H9 (cell line): Measurements from ENCODE around the gene MOB3C. TPM values are rescaled to one million over a fixed set of nuclear protein-coding genes. Genes with fewer than 3 reads are reported as not detected.

Experiments used
- DNase-seq: peaks from one replicate; pipeline ENCODE4 v3.0.0-alpha.2; 2017
- H2AFZ ChIP-seq: one replicate; pipeline ENCODE4 v1.6.1; 2013; ENCODE audit warnings: mild to moderate bottlenecking, low read length, control low read depth, moderate library complexity
- H2AK5ac ChIP-seq: 2 replicates; pipeline ENCODE4 v1.6.1; 2013; ENCODE audit warnings: low read length, control low read depth, mixed read lengths; ENCODE audit not compliant: insufficient read length
- H2BK120ac ChIP-seq: one replicate; pipeline ENCODE4 v1.6.1; 2013; ENCODE audit warnings: low read depth, mild to moderate bottlenecking, low read length, control low read depth, inconsistent platforms; ENCODE audit not compliant: poor library complexity, severe bottlenecking
- H2BK12ac ChIP-seq: 2 replicates; pipeline ENCODE4 v1.6.1; 2013; ENCODE audit warnings: low read length, control low read depth, mixed read lengths, low read depth; ENCODE audit not compliant: insufficient read length
- H2BK15ac ChIP-seq: 2 replicates; pipeline ENCODE4 v1.6.1; 2013; ENCODE audit warnings: low read depth, low read length, control low read depth
- H2BK20ac ChIP-seq: one replicate; pipeline ENCODE4 v1.6.1; 2013; ENCODE audit warnings: low read depth, mild to moderate bottlenecking, low read length, control low read depth, inconsistent platforms; ENCODE audit not compliant: poor library complexity, severe bottlenecking
- H2BK5ac ChIP-seq: 2 replicates; pipeline ENCODE4 v1.6.1; 2013; ENCODE audit warnings: low read length, control low read depth, mixed read lengths; ENCODE audit not compliant: insufficient read length
- H3K14ac ChIP-seq: 2 replicates; pipeline ENCODE4 v1.6.1; 2013; ENCODE audit warnings: low read length, control low read depth; ENCODE audit not compliant: insufficient read depth
- H3K18ac ChIP-seq: 2 replicates; pipeline ENCODE4 v1.6.1; 2013; ENCODE audit warnings: low read depth, mild to moderate bottlenecking, mixed read lengths, low read length, control low read depth; ENCODE audit not compliant: insufficient read length
- H3K23ac ChIP-seq: 2 replicates; pipeline ENCODE4 v1.6.1; 2013; ENCODE audit warnings: low read length, control low read depth, mixed read lengths, low read depth; ENCODE audit not compliant: insufficient read length
- H3K23me2 ChIP-seq: 2 replicates; pipeline ENCODE4 v1.6.1; 2013; ENCODE audit warnings: low read depth, mild to moderate bottlenecking, mixed read lengths, low read length, control low read depth; ENCODE audit not compliant: insufficient read length, poor library complexity, severe bottlenecking
- H3K27ac ChIP-seq: 2 replicates; pipeline ENCODE4 v1.5.1; 2013; ENCODE audit warnings: low read length, control low read depth, mixed read lengths, low read depth; ENCODE audit not compliant: insufficient read length
- H3K27me3 ChIP-seq: 2 replicates; pipeline ENCODE4 v1.6.1; 2013; ENCODE audit warnings: low read length, control low read depth, inconsistent platforms; ENCODE audit not compliant: insufficient read depth
- H3K4ac ChIP-seq: 2 replicates; pipeline ENCODE4 v1.6.1; 2013; ENCODE audit warnings: low read depth, mild to moderate bottlenecking, control low read depth, inconsistent platforms, low read length, moderate library complexity
- H3K4me1 ChIP-seq: 2 replicates; pipeline ENCODE4 v1.6.1; 2013; ENCODE audit warnings: low read length, control low read depth, inconsistent platforms; ENCODE audit not compliant: insufficient read depth
- H3K4me2 ChIP-seq: 2 replicates; pipeline ENCODE4 v1.6.1; 2013; ENCODE audit warnings: low read length, control low read depth, mixed read lengths; ENCODE audit not compliant: insufficient read length, insufficient read depth
- H3K56ac ChIP-seq: 2 replicates; pipeline ENCODE4 v1.6.1; 2013; ENCODE audit warnings: low read depth, mild to moderate bottlenecking, mixed read lengths, low read length, control low read depth; ENCODE audit not compliant: insufficient read length
- H3K79me1 ChIP-seq: 2 replicates; pipeline ENCODE4 v1.6.1; 2013; ENCODE audit warnings: low read depth, mild to moderate bottlenecking, moderate library complexity, low read length, control low read depth, inconsistent platforms; ENCODE audit not compliant: insufficient read depth, poor library complexity, severe bottlenecking
- H3K79me2 ChIP-seq: 2 replicates; pipeline ENCODE4 v1.6.1; 2013; ENCODE audit warnings: low read length, control low read depth, inconsistent platforms; ENCODE audit not compliant: insufficient read depth
- H3K9ac ChIP-seq: 2 replicates; pipeline ENCODE4 v1.6.1; 2013; ENCODE audit warnings: low read length, control low read depth, mixed read lengths; ENCODE audit not compliant: insufficient read length; ENCODE audit errors: extremely low read depth
- H3K9me3 ChIP-seq: one replicate; pipeline ENCODE4 v1.6.1; 2013; ENCODE audit warnings: low read depth, low read length, inconsistent platforms; ENCODE audit not compliant: control insufficient read depth
- H3T11ph ChIP-seq: one replicate; pipeline ENCODE4 v1.6.1; 2013; ENCODE audit warnings: mild to moderate bottlenecking, low read length, control low read depth, inconsistent platforms
- H4K20me1 ChIP-seq: one replicate; pipeline ENCODE4 v1.6.1; 2013; ENCODE audit not compliant: control insufficient read depth, insufficient read length, insufficient read depth
- H4K5ac ChIP-seq: 2 replicates; pipeline ENCODE4 v1.6.1; 2013; ENCODE audit warnings: low read depth, mild to moderate bottlenecking, mixed read lengths, low read length, control low read depth; ENCODE audit not compliant: insufficient read length
- H4K8ac ChIP-seq: replicated peaks from 2 replicates; pipeline ENCODE4 v1.6.1; 2013; ENCODE audit warnings: low read length, control low read depth, mixed read lengths, low read depth; ENCODE audit not compliant: insufficient read length
- H4K91ac ChIP-seq: 2 replicates; pipeline ENCODE4 v1.6.1; 2013; ENCODE audit warnings: low read depth, mild to moderate bottlenecking, moderate library complexity, mixed read lengths, low read length, control low read depth; ENCODE audit not compliant: insufficient read length
- H3K27ac Mint-ChIP-seq, 3 experiments: 2 replicates in 2 of 3; 3 replicates in 1 of 3; pipeline ENCODE4 v1.8.0; 2020 to 2021; ENCODE audit warnings: mixed read lengths in 3 of 3, mild to moderate bottlenecking in 1 of 3, moderate library complexity in 1 of 3
- H3K27me3 Mint-ChIP-seq: 2 replicates; pipeline ENCODE4 v1.8.0; 2021; ENCODE audit warnings: low read depth, mild to moderate bottlenecking, moderate library complexity, mixed read lengths
- H3K36me3 Mint-ChIP-seq, 3 experiments: 2 replicates in 2 of 3; 3 replicates in 1 of 3; pipeline ENCODE4 v1.8.0; 2020 to 2021; ENCODE audit warnings: low read depth in 3 of 3, mixed read lengths in 3 of 3; ENCODE audit not compliant: insufficient read depth in 1 of 3
- H3K4me1 Mint-ChIP-seq, 2 experiments: 2 replicates each; pipeline ENCODE4 v1.8.0; 2020; ENCODE audit warnings: mixed read lengths in 2 of 2
- H3K4me3 Mint-ChIP-seq, 2 experiments: 2 replicates in 1 of 2; 3 replicates in 1 of 2; pipeline ENCODE4 v1.8.0; 2020 to 2021; ENCODE audit warnings: mild to moderate bottlenecking in 2 of 2, mixed read lengths in 2 of 2, moderate library complexity in 1 of 2
- H3K9me3 Mint-ChIP-seq, 2 experiments: 2 replicates in 1 of 2; 3 replicates in 1 of 2; pipeline ENCODE4 v1.8.0; 2020; ENCODE audit warnings: mild to moderate bottlenecking in 2 of 2, mixed read lengths in 2 of 2, moderate library complexity in 1 of 2
- CTCF ChIP-seq: fragments of 200-600 bp; sonication (generic); conservative IDR thresholded peaks from 3 replicates; pipeline ENCODE4 v1.8.0; 2021; ENCODE audit warnings: antibody characterized with exemption, mild to moderate bottlenecking
- WGBS: extraction: QIAGEN DNeasy Blood & Tissue Kit; methylation state at CpG from one replicate; pipeline ENCODE4 v1.1.7; 2013; ENCODE audit warnings: missing lambda C conversion rate, low lambda C conversion rate, mixed read lengths; ENCODE audit not compliant: insufficient read length; ENCODE audit errors: extremely low coverage; 5-methylcytosine and 5-hydroxymethylcytosine counted together
- total RNA-seq: library from RNA; stranded (reverse); gene quantifications from 2 replicates; pipeline ENCODE4 v1.2.1, GENCODE V29; 2021

The MOB3C gene
- total RNA-seq, 1 experiment from 2014 or later, result 3.2 TPM

DNA sequence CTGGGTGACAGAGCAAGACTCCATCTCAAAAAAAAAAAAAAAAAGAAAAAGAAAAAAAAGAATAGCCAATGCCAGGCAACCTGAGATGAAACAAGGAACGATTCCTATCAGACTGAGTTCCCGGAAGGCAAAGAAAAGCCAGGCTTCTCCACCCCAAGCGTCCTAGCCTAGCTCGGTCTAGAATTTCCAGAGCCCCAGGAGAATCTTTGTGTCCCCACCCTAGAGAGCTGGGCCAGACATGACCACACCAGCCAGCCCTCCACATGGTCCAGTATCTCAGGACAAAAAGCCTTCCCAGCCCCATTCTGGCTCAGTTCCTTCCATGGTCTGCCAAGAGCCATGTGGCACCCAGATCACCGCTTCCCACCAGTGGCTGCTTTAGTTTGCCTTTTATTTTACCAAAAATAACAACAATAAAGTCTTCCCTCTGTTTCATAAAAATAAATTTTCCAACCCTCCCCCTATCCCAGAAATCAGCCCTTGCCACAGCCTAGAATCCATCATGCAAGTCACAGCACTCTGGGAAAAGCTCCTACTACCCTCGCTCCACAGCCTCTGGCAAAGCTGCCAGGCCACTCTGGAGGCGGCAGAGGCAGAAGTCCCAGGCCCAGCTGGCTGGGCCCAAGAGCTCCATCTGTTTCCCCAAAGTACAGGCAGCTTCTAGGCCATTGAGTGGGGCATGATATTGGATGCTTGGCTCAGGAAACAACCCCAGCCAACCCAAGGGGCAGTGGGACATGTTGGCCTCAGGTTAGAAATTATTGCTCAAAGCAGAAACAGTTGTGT is 9.1 kb downstream of the MOB3C start:
- Histone ChIP-seq H3K9ac (no peak overlapping the region), H3K79me2 (no peaks in the 10 kb centered on the region), H3K4me1 (peaks cover 3% of the 10 kb centered on the region; the same call in 1 of the 2 replicates), H2BK15ac (no peak overlapping the region), H3K18ac (no peak overlapping the region), H4K20me1 (no peaks in the 10 kb centered on the region), H2AK5ac (no peak overlapping the region), H2BK5ac (no peak overlapping the region), H4K8ac (no peak overlapping the region), H3K27ac (no peak overlapping the region), H3K23me2 (no peaks in the 10 kb centered on the region), H3K56ac (no peak overlapping the region), H2AFZ (no peak overlapping the region), H2BK20ac (no peak overlapping the region), H3T11ph (no peak overlapping the region), H4K5ac (no peak overlapping the region), H3K79me1 (peaks cover 2% of the 10 kb centered on the region), H2BK12ac (no peak overlapping the region), H4K91ac (no peak overlapping the region), H3K27me3 (no peaks in the 10 kb centered on the region), H3K23ac (no peak overlapping the region), H2BK120ac (no peak overlapping the region), H3K9me3 (no peaks in the 10 kb centered on the region), H3K4ac (no peak overlapping the region), H3K14ac (no peak overlapping the region), H3K4me2 (no peak overlapping the region)
- TF ChIP-seq CTCF, result no peak
- peaks cover 0 to 10% (median 2%) of the 10 kb centered on the region in 3 experiments; a peak in 3 of 7 replicates for H3K36me3 Mint-ChIP-seq
- peak overlapping the region in 1 of 3 experiments; percentile 22; a peak in 1 of 7 replicates for H3K27ac Mint-ChIP-seq
- H3K4me1 Mint-ChIP-seq, result peaks cover 29 to 38% of the 10 kb centered on the region in 2 experiments
- peaks cover 3% of the 10 kb centered on the region for H3K27me3 Mint-ChIP-seq
- no CpG with 5 or more reads among the region's 7 CpGs for WGBS
- no peak overlapping the region for H3K4me3 Mint-ChIP-seq
- H3K9me3 Mint-ChIP-seq, result no peaks in the 10 kb centered on the region
- DNase-seq, result no peak
